ENCODE results near the gene HNF4A.

HNF4A gene

DNA sequence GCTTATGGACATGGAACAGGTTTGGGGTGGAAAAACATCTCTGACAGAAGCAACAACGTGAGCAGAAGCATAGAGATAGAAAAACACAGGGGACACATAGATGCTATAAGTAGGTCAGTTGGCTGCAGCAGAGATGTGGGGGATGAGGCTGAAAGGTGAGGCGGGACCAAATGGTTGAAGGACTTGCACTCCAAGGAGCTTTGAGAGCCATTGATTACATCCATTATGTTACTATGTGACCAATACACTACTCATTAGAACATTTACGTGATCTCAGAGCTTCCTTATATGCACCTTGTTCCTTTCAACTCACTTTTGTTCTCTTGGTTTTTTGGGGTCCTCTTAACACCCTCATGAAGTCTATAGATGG lies 72.3 kb downstream of the HNF4A start:
- DNase-seq = no peak

DNA sequence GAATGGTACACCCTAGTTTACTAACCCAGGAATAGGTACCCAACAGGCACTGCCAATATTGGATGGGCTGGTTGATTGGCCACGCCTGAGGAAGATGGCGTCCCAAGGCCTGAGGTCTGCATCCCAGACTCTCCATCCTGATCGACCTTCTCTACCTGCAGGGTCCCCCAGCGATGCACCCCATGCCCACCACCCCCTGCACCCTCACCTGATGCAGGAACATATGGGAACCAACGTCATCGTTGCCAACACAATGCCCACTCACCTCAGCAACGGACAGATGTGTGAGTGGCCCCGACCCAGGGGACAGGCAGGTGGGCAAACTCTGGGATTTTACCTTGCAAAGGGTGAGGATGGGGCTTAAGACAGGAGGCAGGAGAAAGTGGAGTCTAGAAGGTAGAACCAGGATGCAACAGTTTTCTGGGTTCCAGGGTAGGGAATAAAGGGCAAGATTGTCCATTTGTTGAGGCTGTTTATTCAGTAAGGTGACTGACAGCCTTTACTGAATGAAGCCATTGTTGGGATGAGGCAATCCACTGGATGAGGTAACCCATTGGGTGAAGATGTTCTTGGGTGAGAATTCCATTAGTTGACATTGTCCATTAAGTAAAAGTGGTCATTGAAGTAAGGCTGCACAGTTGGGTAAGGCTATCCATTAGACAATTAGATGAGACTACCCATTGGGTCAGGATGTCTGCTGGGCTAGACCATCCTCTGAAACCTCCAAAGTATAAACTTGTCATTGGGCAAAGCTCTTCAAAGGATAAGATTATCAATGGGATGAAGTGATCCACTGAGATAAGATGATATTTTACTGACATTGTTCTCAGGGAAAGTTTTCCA lies 72.9 kb downstream of the HNF4A start:
- DNase-seq = no peak

DNA sequence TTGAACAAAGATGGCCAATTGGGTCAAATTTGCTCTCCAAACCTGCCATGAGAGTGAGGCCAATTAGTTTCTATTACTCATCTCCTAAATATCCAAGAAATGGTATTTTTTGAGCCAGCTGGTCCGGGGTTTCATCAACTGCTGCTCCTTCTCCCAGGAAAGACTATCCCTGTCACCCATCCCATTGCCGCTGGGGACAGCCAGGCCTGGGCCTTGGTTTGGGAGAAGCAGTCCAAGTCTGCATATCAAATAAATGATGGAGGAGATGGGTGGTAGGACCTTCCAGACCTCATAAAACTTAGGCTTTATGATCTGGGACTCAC lies 73.5 kb downstream of the HNF4A start:
- no peak for DNase-seq

DNA sequence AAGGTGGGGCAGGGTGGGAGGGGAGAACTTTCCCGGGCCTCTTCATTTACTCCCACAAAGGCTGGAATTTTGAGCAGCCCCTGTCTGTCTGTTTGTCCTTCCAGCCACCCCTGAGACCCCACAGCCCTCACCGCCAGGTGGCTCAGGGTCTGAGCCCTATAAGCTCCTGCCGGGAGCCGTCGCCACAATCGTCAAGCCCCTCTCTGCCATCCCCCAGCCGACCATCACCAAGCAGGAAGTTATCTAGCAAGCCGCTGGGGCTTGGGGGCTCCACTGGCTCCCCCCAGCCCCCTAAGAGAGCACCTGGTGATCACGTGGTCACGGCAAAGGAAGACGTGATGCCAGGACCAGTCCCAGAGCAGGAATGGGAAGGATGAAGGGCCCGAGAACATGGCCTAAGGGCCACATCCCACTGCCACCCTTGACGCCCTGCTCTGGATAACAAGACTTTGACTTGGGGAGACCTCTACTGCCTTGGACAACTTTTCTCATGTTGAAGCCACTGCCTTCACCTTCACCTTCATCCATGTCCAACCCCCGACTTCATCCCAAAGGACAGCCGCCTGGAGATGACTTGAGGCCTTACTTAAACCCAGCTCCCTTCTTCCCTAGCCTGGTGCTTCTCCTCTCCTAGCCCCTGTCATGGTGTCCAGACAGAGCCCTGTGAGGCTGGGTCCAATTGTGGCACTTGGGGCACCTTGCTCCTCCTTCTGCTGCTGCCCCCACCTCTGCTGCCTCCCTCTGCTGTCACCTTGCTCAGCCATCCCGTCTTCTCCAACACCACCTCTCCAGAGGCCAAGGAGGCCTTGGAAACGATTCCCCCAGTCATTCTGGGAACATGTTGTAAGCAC lies 74.1 kb downstream of the HNF4A start:
- no peak for DNase-seq

DNA sequence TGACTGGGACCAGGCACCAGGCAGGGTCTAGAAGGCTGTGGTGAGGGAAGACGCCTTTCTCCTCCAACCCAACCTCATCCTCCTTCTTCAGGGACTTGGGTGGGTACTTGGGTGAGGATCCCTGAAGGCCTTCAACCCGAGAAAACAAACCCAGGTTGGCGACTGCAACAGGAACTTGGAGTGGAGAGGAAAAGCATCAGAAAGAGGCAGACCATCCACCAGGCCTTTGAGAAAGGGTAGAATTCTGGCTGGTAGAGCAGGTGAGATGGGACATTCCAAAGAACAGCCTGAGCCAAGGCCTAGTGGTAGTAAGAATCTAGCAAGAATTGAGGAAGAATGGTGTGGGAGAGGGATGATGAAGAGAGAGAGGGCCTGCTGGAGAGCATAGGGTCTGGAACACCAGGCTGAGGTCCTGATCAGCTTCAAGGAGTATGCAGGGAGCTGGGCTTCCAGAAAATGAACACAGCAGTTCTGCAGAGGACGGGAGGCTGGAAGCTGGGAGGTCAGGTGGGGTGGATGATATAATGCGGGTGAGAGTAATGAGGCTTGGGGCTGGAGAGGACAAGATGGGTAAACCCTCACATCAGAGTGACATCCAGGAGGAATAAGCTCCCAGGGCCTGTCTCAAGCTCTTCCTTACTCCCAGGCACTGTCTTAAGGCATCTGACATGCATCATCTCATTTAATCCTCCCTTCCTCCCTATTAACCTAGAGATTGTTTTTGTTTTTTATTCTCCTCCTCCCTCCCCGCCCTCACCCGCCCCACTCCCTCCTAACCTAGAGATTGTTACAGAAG lies 75.0 kb downstream of the HNF4A start:
- DNase-seq = no peak

DNA sequence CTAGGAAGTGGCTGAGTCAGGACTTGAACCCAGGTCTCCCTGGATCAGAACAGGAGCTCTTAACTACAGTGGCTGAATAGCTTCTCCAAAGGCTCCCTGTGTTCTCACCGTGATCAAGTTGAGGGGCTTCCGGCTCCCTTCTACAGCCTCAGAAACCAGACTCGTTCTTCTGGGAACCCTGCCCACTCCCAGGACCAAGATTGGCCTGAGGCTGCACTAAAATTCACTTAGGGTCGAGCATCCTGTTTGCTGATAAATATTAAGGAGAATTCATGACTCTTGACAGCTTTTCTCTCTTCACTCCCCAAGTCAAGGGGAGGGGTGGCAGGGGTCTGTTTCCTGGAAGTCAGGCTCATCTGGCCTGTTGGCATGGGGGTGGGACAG lies 75.6 kb downstream of the HNF4A start:
- no peak for DNase-seq

DNA sequence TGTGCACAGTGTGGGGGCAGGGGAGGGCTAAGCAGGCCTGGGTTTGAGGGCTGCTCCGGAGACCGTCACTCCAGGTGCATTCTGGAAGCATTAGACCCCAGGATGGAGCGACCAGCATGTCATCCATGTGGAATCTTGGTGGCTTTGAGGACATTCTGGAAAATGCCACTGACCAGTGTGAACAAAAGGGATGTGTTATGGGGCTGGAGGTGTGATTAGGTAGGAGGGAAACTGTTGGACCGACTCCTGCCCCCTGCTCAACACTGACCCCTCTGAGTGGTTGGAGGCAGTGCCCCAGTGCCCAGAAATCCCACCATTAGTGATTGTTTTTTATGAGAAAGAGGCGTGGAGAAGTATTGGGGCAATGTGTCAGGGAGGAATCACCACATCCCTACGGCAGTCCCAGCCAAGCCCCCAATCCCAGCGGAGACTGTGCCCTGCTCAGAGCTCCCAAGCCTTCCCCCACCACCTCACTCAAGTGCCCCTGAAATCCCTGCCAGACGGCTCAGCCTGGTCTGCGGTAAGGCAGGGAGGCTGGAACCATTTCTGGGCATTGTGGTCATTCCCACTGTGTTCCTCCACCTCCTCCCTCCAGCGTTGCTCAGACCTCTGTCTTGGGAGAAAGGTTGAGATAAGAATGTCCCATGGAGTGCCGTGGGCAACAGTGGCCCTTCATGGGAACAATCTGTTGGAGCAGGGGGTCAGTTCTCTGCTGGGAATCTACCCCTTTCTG lies 76.2 kb downstream of the HNF4A start:
- DNase-seq = no peak

DNA sequence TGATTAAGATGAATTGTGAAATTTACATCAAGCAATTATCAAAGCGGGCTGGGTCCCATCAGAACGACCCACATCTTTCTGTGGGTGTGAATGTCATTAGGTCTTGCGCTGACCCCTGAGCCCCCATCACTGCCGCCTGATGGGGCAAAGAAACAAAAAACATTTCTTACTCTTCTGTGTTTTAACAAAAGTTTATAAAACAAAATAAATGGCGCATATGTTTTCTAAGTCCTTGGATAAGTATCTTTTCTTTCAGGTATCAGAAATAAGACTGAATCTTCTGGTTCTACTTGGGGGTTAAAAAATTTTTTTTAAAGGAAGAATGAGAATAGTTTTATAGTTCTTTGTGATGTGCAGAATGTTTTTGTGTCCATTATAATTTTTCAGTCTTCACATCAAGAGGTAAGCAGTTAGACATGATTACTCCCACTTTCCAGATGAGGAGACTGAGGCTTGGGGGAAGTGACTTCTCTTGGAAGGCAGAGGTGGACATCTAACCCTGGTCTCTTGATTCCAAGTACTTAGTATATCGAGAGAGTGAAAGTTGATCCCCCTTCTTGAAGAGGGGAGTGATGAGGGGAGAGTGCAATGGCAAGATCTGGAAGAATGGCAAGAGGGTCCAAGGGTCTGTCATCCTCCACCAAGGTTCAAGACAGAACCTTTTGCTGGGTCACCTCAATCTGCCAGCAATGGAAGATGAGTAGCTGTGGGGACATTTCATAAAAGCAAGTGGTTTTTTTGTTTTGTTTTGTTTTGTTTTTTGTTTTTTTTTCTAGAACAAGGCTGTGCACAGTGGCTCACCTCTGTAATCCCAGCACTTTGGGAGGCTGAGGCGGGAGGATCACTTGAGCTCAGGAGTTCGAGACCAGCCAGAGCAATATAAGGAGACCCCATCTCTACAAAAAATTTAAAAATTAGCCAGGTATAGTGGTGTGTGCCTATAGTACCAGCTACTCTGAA lies 77.4 kb downstream of the HNF4A start:
- DNase-seq = no peak

DNA sequence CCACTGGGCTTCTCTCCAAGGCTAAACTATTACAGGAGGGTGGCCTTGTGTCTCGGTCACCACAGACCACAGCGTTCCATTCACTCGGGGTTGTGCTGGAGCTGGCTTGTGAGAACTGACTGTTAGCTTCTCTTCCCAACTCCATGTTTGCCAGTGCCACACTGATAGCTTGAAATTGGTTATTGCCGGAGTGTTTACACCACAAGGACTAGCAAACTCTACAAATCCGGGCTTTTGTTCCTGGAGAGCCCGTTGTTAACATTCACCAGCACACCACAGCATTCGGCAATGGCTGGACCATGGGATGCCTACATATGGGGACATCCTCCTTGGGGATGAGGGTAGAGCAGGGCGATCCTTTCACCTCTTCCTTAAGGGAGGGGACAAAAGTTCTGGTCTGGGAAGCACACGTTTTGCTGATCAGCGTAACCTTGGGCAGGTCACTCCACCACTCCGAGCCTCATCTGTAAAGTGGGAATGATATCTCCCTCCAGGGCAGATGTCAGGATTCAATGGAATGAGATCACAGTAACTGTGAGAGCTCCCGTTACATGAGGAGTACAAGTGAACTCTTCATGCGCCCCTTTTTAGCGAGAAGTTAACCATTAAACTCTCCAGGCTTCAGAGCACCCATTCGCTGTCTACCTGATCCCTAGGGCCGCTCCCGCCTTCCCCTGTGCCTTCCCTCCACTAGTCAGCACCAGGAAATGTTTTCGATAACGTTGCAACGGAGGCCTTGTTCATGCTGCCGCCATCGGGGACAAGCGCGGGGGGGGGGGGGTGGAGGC lies 78.4 kb downstream of the HNF4A start:
- DNase-seq = no peak

DNA sequence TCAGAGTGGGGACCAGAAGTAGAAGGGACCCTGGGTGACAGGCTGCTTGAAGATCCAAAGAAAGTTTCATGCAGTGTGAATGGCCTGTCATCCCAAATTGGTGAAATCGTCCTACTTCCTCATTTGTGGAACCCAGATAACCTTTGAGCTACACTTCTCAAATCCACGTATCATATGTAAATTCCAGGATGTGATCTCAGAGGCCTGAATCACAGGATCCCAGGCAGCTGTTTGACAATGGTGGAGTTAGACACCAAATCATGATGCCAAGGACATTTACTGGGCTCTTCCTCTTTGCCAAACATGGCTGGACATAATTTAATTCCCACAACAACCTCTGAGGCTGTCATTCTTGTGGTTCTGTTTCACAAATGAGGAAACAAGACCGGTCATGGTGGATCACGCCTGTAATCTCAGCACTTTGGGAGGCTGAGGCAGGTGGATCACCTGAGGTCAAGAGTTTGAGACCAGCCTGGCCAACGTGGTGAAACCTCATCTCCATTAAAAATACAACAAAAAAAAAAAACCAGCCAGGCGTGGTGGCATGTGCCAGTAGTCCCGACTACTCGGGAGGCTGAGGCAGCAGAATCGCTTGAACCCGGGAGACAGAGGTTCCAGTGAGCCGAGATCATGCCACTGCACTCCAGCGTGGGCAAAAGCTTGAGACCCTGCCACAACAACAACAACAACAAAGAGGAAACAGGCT lies 80.3 kb downstream of the HNF4A start:
- DNase-seq = no peak

DNA sequence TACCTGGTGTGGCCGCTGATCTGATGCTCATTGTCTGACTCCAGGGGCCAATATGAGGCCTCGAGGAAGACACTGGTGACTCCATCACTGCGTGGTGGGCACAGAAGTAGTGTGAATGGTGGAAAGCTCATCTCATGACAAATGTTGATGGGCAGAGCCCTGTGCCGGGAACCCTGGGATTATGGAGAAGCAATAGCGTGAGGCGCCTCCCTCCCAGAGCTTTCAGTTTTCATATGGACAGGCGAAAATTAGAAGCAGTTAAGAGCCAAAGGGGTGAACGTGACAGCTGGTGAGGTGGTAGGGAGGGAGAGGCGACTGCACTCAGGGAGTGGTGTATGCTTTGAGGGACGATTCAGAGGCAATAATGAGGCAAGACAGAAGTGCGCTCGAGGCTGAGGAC lies 80.9 kb downstream of the HNF4A start:
- DNase-seq = no peak

DNA sequence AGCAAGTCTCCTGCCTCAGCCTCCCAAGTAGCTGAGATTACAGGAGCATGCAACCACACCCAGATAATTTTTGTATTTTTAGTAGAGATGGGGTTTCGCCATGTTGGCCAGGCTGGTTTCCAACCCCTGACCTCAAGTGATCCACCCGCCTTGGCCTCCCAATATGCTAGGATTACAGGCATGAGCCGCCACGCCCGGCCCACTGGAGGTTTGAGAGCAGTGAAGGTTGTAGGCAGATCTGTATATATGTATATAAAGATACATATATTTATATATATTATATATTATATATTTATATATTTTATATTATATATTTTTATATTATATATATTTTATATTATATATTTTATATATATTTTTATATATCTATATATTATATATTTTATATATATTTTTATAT lies 82.0 kb downstream of the HNF4A start:
- no peak for DNase-seq

DNA sequence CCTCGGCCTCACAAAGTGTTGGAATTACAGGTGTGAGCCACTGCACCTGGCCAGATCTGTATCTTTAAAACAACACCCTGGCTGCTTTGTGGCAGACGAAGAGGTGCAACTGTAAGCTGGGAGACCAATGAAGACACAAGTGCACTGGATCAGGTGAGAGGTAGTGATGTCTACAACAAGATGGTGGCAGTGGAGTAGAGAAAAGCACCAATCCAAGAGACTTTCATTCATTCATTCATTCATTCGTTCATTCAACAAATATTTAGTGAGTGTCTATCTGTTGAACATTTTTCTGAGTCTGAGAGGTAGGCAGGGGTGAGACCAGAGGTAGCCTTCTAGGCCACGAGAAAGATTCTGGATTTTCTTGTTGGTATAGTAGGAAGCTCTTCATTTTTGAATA lies 83.3 kb downstream of the HNF4A start:
- DNase-seq = no peak

DNA sequence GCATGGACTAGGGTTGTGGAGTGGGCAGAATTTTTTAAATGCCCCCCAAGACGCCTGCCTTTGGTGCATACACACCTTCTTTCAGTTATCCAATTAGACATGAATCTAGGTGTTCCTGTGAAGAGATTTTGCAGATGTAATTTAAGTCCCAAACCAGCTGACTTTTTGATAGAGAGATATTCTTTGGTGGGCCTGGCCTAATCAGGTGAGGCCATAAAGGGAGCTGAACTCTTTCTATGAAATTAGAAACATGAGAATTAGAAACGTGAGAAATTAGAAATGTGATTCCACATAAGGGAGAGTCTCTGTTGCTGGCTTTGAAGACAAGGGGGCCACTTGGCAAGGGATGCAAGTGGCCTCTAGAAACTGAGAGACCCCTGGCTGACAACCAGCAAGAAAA lies 83.8 kb downstream of the HNF4A start:
- DNase-seq = no peak

DNA sequence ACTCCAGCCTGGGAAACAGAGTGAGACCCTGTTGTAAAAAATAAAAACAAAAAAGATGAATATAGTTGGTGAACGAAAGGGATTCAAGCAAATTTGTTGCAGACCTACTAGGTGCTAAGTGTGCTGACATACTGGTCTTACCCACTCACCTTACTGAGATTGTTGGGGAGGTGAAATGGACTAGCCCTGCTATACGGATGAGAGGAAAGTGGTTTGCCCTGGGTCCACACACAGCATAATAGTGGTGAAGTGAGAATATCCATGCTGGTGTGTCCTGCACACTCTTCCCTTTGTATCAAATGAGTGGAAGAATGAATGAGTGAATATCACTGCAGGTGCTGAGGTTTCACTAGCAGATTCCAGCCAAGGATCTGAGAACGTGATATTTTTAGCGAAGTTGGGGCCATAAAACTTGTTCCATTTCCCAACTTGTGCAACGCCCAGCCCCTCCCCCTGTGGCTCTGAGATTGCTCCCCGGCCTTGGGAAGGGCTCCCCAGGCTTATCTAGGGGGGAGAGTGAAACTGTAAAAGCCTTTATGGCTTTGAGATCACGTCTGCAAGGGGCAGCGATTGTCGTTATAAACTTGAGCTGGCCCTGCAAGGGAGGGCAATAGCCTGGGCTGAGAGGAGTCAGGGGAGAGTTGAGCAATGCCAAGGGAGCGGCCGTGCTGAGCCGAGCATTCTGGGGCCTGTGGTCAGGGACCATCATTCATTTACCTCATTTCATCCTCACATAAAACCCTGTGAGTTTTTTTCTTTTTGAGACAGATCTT lies 87.0 kb downstream of the HNF4A start:
- DNase-seq = no peak

DNA sequence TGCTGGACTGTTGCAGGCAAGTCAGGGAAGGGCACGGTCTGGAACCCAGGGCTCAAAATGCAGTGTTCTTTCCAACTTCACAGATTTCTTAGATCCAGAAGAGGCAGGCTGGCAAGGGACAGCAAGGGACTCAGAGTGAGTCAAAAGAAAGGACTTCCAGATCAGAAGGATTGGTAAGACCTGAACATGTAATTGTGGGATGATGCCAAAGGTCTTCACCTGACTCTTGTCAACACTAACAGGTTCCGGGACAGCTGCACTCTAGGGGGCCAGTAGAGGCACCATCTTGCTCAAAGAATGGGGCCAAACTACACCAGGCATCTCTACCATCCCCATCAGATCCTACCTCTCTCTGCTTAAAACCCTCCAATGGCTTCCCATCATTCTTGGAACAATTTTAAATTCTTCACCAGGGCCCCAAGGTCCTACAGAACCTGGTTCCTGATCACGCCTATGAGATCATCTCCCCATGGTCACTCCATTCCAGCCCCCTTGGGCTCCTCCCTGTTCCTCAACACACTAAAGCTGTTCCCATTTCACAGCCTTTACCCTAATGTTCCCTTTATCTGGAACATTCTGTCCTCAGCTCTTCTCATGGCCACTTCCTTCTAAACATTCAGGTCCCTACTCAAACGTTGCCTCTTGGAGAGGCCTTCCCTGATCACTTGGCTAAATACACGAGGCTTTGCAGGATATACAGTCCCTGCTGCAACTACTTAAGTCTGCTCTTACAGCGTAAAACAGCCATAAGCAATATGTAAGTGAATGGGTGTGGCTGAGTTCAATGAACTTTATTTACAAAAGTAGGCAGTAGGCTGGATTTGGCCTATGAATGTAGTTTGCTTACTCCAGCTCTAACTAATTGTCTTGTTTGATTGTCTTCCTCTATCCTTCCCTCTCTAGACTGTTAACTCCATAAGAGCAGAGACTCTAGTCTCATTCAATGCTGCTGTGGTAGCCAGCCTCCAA lies 90.5 kb downstream of the HNF4A start:
- no peak for DNase-seq

DNA sequence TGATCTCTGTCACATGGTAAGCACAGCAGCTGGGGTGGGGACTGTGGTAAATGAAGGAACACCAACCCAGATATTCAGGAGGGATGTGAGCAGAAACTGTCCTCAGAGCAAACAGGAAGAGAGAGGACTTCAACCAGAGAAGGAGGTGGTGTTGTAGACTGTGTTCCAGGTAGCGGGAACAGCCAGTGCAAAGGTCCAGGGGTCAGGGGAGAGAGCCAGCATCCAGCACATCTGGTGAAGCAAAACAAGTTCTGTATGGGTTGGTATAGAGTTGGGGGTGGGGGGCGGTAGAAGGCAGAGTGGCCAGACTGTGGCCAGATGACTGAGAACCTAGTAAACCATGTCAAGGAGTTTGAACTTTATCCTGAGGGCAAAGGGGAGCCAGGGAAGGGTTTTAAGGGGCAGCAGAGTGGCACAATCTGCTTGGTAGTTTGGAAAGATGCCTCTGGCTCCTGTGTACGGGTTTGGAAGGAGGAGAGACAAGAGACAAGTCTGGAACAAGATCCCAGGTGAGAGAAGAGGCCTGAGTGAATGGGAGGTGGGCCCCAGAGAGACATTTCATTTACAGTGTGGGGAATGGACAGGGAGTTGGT lies 92.4 kb downstream of the HNF4A start:
- DNase-seq = no peak

Data from T-helper 9 cell (primary cell).